ENCODE data around the gene NCK2. TPM values are rescaled to one million over a fixed set of nuclear protein-coding genes. Genes with fewer than 3 reads are reported as not detected.

Gene NCK2
- total and polyA plus RNA-seq, 2 experiments from 2014 or later: 55.0 to 65.9 TPM

GRCh38 chr2:105711394-105711793 lies 33.3 kb upstream of the NCK2 start:
- Histone ChIP-seq H3K4me1 (ENCODE audit: low read depth) (no peaks in the 10 kb centered on the region), H3K4me3 (no peak overlapping the region), H3K27me3 (no peaks in the 10 kb centered on the region), H3K9me3 (ENCODE audit: low read depth) (no peaks in the 10 kb centered on the region), H3K36me3 (no peaks in the 10 kb centered on the region), H3K27ac (no peak overlapping the region)
- DNase-seq (ENCODE audit: low read depth in 1 of 2, low spot score in 1 of 2): no peak
- TF ChIP-seq CTCF (IDR thresholded peaks at IDR 0.05; ENCODE audit: low read depth, low read length): no peak

- peak in 1 of 2 donors; percentile 65 for DNase-seq (ENCODE audit: low read depth in 1 of 2, low spot score in 1 of 2)
- no peak for TF ChIP-seq CTCF (IDR thresholded peaks at IDR 0.05; ENCODE audit: low read depth, low read length)
Observed at GRCh38 chr2:105712166-105712915, 32.4 kb upstream of the NCK2 start.

GRCh38 chr2:105712981-105713596 lies 31.6 kb upstream of the NCK2 start:
- Histone ChIP-seq H3K9me3 (ENCODE audit: low read depth) (no peaks in the 10 kb centered on the region), H3K4me3 (no peak overlapping the region), H3K4me1 (ENCODE audit: low read depth) (no peaks in the 10 kb centered on the region), H3K27me3 (no peaks in the 10 kb centered on the region), H3K27ac (no peak overlapping the region), H3K36me3 (no peaks in the 10 kb centered on the region)
- TF ChIP-seq CTCF (IDR thresholded peaks at IDR 0.05; ENCODE audit: low read depth, low read length): no peak
- DNase-seq (ENCODE audit: low read depth in 1 of 2, low spot score in 1 of 2): peak in 1 of 2 donors; percentile 64

More at GRCh38 chr2:105712166-105712915, 32.4 kb upstream of the NCK2 start:
- Histone ChIP-seq H3K27me3 (no peaks in the 10 kb centered on the region), H3K27ac (no peak overlapping the region), H3K9me3 (ENCODE audit: low read depth) (no peaks in the 10 kb centered on the region), H3K4me3 (no peak overlapping the region), H3K4me1 (ENCODE audit: low read depth) (no peaks in the 10 kb centered on the region), H3K36me3 (no peaks in the 10 kb centered on the region)

- DNase-seq (ENCODE audit: low read depth in 1 of 2, low spot score in 1 of 2): no peak
- Histone ChIP-seq H3K27me3 (no peaks in the 10 kb centered on the region), H3K4me1 (ENCODE audit: low read depth) (no peaks in the 10 kb centered on the region), H3K36me3 (no peaks in the 10 kb centered on the region), H3K4me3 (no peak overlapping the region), H3K9me3 (ENCODE audit: low read depth) (no peaks in the 10 kb centered on the region), H3K27ac (no peak overlapping the region)
- TF ChIP-seq CTCF (IDR thresholded peaks at IDR 0.05; ENCODE audit: low read depth, low read length): no peak
Observed at GRCh38 chr2:105714141-105714540, 30.6 kb upstream of the NCK2 start.

- no peak for DNase-seq (ENCODE audit: low read depth in 1 of 2, low spot score in 1 of 2)
- no peaks in the 10 kb centered on the region for H3K9me3 ChIP-seq (ENCODE audit: low read depth)
- no peaks in the 10 kb centered on the region for H3K36me3 ChIP-seq
- H3K27me3 ChIP-seq: no peaks in the 10 kb centered on the region
- no peak overlapping the region for H3K27ac ChIP-seq
- H3K4me1 ChIP-seq (ENCODE audit: low read depth): no peaks in the 10 kb centered on the region
- H3K4me3 ChIP-seq: no peak overlapping the region
- no peak for TF ChIP-seq CTCF (IDR thresholded peaks at IDR 0.05; ENCODE audit: low read depth, low read length)
Observed at GRCh38 chr2:105718846-105719481, 25.7 kb upstream of the NCK2 start.
